Tibial nerve (tissue), 3 donors: Measurements from ENCODE around the gene RAPGEF2.

Experiments
- POLR2A ChIP-seq, 2 donors: fragments of 450-650 bp; IDR thresholded peaks; one replicate each; pipeline ENCODE4 v1.6.1; 2017; ENCODE audit warnings: antibody characterized with exemption in 2 of 2, mild to moderate bottlenecking in 2 of 2, moderate library complexity in 2 of 2
- TF ChIP-seq, protein P1 (sequence below), 5 experiments: fragments of 200-600 bp in 3 of 5; fragments of 450-650 bp in 2 of 5; sonication (generic) in 3 of 5; IDR thresholded peaks; one replicate each; pipeline ENCODE4 v1.5.1; 2016 to 2019; ENCODE audit warnings: antibody characterized with exemption in 5 of 5, mild to moderate bottlenecking in 3 of 5, moderate library complexity in 2 of 5

DNA sequence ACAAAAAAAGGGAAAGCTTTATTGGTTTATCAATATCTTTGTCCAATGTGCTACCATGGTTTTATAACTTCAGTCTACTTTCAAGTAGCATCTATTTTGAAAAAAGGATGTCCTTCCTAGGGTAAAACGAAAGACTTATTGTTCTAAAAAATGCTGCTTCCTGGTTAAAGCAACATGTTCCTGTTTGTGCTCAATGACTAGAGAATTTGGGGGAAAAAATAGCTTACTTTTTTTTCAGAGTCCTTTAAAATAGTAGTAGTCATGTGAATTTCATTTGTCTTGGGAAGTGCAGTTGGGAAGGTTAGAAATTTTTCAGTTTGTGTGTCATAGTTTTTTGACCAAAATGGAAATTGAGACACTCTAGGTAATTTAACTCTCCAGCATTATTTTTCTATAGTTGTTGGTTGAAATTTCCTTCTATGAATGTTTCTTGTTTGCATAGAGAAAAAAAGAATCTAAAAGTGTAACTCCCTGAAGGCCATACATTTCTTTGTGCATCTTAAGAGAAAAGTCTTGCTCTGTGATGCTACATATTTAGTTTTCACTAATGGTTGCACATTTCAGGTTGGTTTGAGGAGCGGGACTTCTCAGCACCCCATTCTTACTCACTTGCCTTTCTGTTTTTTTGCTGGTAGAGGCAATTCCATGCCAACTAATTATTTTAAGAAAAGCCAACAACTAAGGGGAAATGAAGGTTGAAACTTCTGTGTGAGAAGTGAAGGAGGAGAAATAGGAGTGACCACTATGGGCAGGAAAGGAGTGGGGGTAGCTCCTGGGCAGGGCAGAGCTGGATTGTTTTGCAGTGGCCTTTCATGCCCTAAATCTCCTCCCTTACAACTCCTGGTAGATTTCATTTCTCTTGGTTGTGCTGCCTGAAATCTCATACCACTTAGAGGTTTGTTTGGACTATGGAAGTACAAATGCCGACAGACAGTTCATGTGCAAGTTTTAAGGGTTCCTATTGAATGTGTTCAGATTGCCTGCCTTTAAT is 76.4 kb downstream of the RAPGEF2 start:
- TF ChIP-seq, protein P1, sequence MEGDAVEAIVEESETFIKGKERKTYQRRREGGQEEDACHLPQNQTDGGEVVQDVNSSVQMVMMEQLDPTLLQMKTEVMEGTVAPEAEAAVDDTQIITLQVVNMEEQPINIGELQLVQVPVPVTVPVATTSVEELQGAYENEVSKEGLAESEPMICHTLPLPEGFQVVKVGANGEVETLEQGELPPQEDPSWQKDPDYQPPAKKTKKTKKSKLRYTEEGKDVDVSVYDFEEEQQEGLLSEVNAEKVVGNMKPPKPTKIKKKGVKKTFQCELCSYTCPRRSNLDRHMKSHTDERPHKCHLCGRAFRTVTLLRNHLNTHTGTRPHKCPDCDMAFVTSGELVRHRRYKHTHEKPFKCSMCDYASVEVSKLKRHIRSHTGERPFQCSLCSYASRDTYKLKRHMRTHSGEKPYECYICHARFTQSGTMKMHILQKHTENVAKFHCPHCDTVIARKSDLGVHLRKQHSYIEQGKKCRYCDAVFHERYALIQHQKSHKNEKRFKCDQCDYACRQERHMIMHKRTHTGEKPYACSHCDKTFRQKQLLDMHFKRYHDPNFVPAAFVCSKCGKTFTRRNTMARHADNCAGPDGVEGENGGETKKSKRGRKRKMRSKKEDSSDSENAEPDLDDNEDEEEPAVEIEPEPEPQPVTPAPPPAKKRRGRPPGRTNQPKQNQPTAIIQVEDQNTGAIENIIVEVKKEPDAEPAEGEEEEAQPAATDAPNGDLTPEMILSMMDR (IDR thresholded peaks at IDR 0.05) = no peak
- TF ChIP-seq POLR2A (IDR thresholded peaks at IDR 0.05) = no peak
